ENCODE measurements around the gene BLM. TPM values are rescaled to one million over a fixed set of nuclear protein-coding genes. Genes with fewer than 3 reads are reported as not detected.

Gene BLM
- total RNA-seq, 1 experiment from 2014 or later = 40.0 TPM

GRCh38 chr15:90701048-90701447 lies 16.1 kb upstream of the BLM start:
- Histone ChIP-seq H3K27ac (ENCODE audit: low read depth, low read length, poor library complexity, severe bottlenecking) (no peak overlapping the region), H3K36me3 (ENCODE audit: insufficient read depth, low read length, poor library complexity, severe bottlenecking) (no peaks in the 10 kb centered on the region), H3K27me3 (replicated peaks; ENCODE audit: insufficient read depth, low read depth, low read length, poor library complexity) (no peaks in the 10 kb centered on the region), H3K4me1 (ENCODE audit: insufficient read depth, low read length, poor library complexity, severe bottlenecking) (peaks cover 17% of the 10 kb centered on the region), H3K4me3 (ENCODE audit: low read depth, low read length, poor library complexity, severe bottlenecking) (no peak overlapping the region), H3K9me3 (ENCODE audit: low read depth, low read length, poor library complexity, severe bottlenecking) (no peaks in the 10 kb centered on the region)
- CTCF ChIA-PET = interaction anchor here (0.6 kb wide), 1 partner anchor 114 kb away, joined by 3 read pairs; no protein-coding TSS in a partner anchor
- BruUV-seq (replicated peaks) = no TSS peak
- TF ChIP-seq EZH2 (IDR thresholded peaks at IDR 0.05; ENCODE audit: borderline replicate concordance, low read depth, low read length, poor library complexity, severe bottlenecking) (no peak), CTCF (conservative IDR thresholded peaks at IDR 0.05; ENCODE audit: low read depth, low read length) (no peak)
- POLR2A ChIA-PET (ENCODE audit: low non-redundant PET) = no interaction called here
- intact Hi-C loops (cut with micrococcal nuclease; ENCODE audit: unreplicated experiment) = no loop called here
- no peak for DNase-seq (ENCODE audit: low spot score)

GRCh38 chr15:90701880-90702630 lies 15.1 kb upstream of the BLM start:
- no peaks in the 10 kb centered on the region for H3K27me3 ChIP-seq (replicated peaks; ENCODE audit: insufficient read depth, low read depth, low read length, poor library complexity)
- H3K4me1 ChIP-seq (ENCODE audit: insufficient read depth, low read length, poor library complexity, severe bottlenecking) = peaks cover 24% of the 10 kb centered on the region
- ChIA-PET POLR2A (ENCODE audit: low non-redundant PET) (no interaction called here), CTCF (interaction anchor here (0.7 kb wide), 1 partner anchor 49 kb away, joined by 3 read pairs; no protein-coding TSS in a partner anchor)
- intact Hi-C loops (cut with micrococcal nuclease; ENCODE audit: unreplicated experiment) = no loop called here
- H3K27ac ChIP-seq (ENCODE audit: low read depth, low read length, poor library complexity, severe bottlenecking) = no peak overlapping the region
- H3K4me3 ChIP-seq (ENCODE audit: low read depth, low read length, poor library complexity, severe bottlenecking) = no peak overlapping the region
- H3K36me3 ChIP-seq (ENCODE audit: insufficient read depth, low read length, poor library complexity, severe bottlenecking) = no peaks in the 10 kb centered on the region
- TF ChIP-seq EZH2 (IDR thresholded peaks at IDR 0.05; ENCODE audit: borderline replicate concordance, low read depth, low read length, poor library complexity, severe bottlenecking) (no peak), CTCF (conservative IDR thresholded peaks at IDR 0.05; ENCODE audit: low read depth, low read length) (no peak)
- no peak for DNase-seq (ENCODE audit: low spot score)
- H3K9me3 ChIP-seq (ENCODE audit: low read depth, low read length, poor library complexity, severe bottlenecking) = no peaks in the 10 kb centered on the region
- BruUV-seq (replicated peaks) = no TSS peak

DNA sequence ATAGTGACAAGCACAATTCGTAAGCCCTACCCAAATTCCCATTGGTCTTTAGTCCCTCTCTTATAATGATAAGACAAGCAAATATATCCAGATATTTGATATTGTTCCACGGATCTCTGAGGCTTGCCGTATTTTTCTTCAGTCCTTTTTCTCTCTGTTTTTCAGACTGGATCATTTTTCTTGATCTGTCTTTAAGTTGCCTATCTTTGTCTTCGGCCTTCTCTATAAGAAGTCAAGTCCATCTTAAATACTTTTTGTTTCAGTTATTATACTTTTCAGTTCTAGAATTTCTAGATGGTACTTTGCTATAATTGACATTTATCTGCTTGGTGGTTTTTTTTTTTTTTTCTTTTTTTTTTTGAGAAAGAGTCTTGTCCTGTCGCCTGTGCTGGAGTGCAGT lies 13.7 kb upstream of the BLM start:
- BruUV-seq (replicated peaks) = no TSS peak
- peaks cover 24% of the 10 kb centered on the region for H3K4me1 ChIP-seq (ENCODE audit: insufficient read depth, low read length, poor library complexity, severe bottlenecking)
- H3K4me3 ChIP-seq (ENCODE audit: low read depth, low read length, poor library complexity, severe bottlenecking) = no peak overlapping the region
- intact Hi-C loops (cut with micrococcal nuclease; ENCODE audit: unreplicated experiment) = no loop called here
- DNase-seq (ENCODE audit: low spot score) = no peak
- POLR2A ChIA-PET (ENCODE audit: low non-redundant PET) = no interaction called here
- CTCF ChIA-PET = no interaction called here
- TF ChIP-seq CTCF (conservative IDR thresholded peaks at IDR 0.05; ENCODE audit: low read depth, low read length) (no peak), EZH2 (IDR thresholded peaks at IDR 0.05; ENCODE audit: borderline replicate concordance, low read depth, low read length, poor library complexity, severe bottlenecking) (no peak)
- no peaks in the 10 kb centered on the region for H3K27me3 ChIP-seq (replicated peaks; ENCODE audit: insufficient read depth, low read depth, low read length, poor library complexity)
- no peaks in the 10 kb centered on the region for H3K9me3 ChIP-seq (ENCODE audit: low read depth, low read length, poor library complexity, severe bottlenecking)
- H3K27ac ChIP-seq (ENCODE audit: low read depth, low read length, poor library complexity, severe bottlenecking) = no peak overlapping the region
- no peaks in the 10 kb centered on the region for H3K36me3 ChIP-seq (ENCODE audit: insufficient read depth, low read length, poor library complexity, severe bottlenecking)
